C4-2B (cell line): Measurements from ENCODE around the gene CCNI2.
A peak's percentile ranks its signal among the peaks of the same experiment; 100 is the strongest.

Experiments used
- H3K27ac ChIP-seq: fragments of 450-650 bp; 2 replicates; pipeline ENCODE4 v1.5.1; 2017
- ZFX ChIP-seq: fragments of 450-650 bp; IDR thresholded peaks from 2 replicates; pipeline ENCODE4 v1.6.1; 2017
- TF ChIP-seq, protein P1 (sequence below): fragments of 450-650 bp; conservative IDR thresholded peaks from 2 replicates; pipeline ENCODE4 v1.5.1; 2017; ENCODE audit warnings: mild to moderate bottlenecking

Gene CCNI2

GRCh38 chr5:132729896-132730295 lies 17.3 kb upstream of the CCNI2 start:
- no peak for TF ChIP-seq ZFX
- TF ChIP-seq, protein P1, sequence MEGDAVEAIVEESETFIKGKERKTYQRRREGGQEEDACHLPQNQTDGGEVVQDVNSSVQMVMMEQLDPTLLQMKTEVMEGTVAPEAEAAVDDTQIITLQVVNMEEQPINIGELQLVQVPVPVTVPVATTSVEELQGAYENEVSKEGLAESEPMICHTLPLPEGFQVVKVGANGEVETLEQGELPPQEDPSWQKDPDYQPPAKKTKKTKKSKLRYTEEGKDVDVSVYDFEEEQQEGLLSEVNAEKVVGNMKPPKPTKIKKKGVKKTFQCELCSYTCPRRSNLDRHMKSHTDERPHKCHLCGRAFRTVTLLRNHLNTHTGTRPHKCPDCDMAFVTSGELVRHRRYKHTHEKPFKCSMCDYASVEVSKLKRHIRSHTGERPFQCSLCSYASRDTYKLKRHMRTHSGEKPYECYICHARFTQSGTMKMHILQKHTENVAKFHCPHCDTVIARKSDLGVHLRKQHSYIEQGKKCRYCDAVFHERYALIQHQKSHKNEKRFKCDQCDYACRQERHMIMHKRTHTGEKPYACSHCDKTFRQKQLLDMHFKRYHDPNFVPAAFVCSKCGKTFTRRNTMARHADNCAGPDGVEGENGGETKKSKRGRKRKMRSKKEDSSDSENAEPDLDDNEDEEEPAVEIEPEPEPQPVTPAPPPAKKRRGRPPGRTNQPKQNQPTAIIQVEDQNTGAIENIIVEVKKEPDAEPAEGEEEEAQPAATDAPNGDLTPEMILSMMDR = no peak
- no peak overlapping the region for H3K27ac ChIP-seq

DNA sequence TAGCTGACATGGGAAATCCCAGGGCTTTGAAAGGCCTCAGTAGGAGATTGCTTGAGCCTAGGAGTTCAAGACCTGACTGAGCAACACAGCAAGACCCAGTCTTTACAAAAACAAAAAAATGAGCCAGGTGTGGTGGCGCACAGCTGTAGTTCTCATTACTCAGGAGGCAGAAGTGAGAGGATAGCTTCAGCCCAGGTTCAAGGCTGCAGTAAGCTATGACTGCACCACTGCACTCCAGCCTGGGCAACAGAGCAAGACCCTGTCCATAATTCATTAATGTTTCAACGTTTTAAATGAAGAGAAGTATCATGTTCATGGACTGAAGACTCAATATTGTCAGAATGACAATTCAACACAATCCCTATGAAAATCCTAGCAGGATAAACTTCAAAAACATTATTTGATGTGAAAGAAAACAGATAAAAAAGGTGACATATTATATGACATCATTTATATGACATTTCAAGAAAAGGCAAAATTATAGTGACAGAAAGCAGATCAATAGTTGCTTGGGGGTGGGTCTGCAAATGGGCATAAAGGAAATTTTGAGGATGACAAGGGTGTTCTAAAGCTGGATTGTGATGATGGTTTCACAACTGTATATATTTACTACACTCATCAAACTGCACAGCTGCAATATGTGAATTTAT lies 13.6 kb upstream of the CCNI2 start:
- TF ChIP-seq, protein P1 = no peak
- TF ChIP-seq ZFX = no peak
- H3K27ac ChIP-seq = no peak overlapping the region

DNA sequence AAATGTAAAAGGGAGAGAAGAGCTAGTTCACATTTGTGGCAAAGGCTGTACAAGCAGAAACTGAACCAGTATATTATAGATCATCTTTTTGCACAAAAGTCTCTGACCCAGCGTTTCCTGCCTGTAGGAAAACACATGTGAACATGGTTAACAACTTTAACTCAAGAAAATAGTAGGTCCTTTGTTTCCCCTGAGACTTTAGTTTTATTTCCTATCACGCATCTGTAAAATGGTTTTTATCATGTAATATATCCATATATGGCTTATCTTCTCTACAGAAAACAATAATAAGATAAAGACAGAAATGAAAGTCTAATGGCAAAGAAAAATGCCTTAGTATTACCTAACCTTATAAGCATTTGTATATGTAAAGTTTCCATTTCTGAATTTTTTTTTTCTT lies 12.5 kb upstream of the CCNI2 start:
- no peak overlapping the region for H3K27ac ChIP-seq
- TF ChIP-seq, protein P1 = no peak
- no peak for TF ChIP-seq ZFX

DNA sequence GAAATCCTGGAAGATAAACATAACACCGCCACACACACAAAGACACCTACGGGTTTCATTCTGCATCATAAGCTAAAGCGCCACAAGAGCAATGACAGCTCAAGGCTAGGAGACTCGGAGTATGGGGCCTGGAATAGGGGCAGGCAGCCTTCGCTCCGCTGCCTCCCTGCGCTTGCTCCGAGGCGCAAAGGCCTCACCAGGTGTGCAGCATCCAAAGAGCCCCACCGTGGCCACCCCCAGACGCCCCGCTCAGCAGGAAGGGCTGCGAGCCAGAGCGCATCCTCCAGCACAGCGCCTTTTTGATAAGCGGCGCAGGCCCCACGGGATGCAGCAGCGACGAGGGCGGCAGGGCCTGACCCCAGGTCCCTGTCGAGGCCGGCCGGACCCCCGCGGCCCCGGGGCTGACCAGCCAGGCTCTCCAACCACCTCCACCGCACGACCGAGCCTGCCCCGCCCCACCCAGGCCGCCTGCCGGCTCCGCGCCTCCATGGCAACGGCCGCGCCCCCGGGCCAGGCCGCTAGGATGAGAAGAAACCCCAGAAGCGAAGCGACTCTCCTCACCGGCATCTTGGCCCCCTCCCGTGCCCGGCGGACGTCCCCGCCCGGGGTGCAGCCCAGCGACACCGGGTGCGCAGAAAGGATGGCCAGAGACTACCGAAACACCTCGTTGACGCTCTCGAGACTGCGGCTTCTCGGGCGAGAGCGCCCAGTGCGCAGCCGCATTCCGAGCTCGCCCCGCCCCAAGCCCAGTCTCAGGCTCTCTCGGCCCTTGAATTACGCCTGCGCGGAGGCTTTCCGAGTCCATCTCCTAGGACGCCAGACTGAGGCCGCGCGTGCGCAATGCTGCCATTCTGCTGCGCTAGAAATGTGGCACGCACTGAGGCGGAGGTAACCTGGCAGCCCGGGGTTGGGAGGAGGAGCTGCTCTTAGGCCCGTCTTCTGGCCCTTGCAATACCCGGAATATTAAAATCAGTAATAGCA lies 10.1 kb upstream of the CCNI2 start, which contains the start of gene KIF3A:
Gene KIF3A (minus strand): TSS at position 694 of the 981 bp plus-strand sequence. CDS start 127 bp downstream, at position 567.
- peak within 1 kb of the TSS; percentile 32 for H3K27ac ChIP-seq

GRCh38 chr5:132737982-132738681 lies 9.1 kb upstream of the CCNI2 start:
- peak overlapping the region; percentile 32 for H3K27ac ChIP-seq
- TF ChIP-seq ZFX = no peak
- TF ChIP-seq, protein P1 = no peak

More for the DNA sequence above, 10.1 kb upstream of the CCNI2 start, which contains the start of gene KIF3A:
- TF ChIP-seq, protein P1 = no peak; the same call in 1 of the 2 replicates
- TF ChIP-seq ZFX = peak; percentile 55

GRCh38 chr5:132739232-132739631 lies 8.0 kb upstream of the CCNI2 start:
- no peak for TF ChIP-seq ZFX
- TF ChIP-seq, protein P1 = no peak
- no peak overlapping the region for H3K27ac ChIP-seq
